CD4-positive, alpha-beta T cell treated with Interferon gamma for 1 hour (primary cell): ENCODE results near the gene NUP93.
"Not testable (repeated sequence)": the region's sequence is repeated elsewhere in the genome, so short reads cannot be mapped to it uniquely, and the experiment has no call there.

Source experiments
- DNase-seq: peaks from one replicate; pipeline ENCODE4 v3.0.0-alpha.2; 2020

Gene NUP93

GRCh38 chr16:56710181-56710737 lies 19.7 kb upstream of the NUP93 start:
- DNase-seq = no peak

DNA sequence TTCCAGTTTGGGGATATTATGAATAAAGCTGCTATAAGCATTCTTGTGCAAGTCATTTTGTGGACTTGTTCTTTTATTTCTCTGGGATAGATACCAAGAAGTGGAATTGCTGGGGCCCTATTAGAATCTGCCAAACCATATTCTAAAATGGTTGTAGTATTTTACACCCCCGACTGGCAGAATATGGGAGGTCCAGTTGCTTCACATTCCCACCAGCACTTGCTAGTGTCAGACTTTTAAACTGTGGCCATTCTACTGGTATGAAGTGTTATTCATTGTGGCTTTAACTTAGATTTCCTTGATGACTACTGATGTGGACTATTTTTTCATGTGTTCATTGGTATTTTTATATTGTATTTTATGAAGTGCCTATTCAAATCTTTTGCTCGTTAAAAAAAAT lies 18.1 kb upstream of the NUP93 start:
- no peak for DNase-seq

GRCh38 chr16:56713794-56714193 lies 16.1 kb upstream of the NUP93 start:
- no peak for DNase-seq

GRCh38 chr16:56715126-56715525 lies 14.8 kb upstream of the NUP93 start:
- no peak for DNase-seq

DNA sequence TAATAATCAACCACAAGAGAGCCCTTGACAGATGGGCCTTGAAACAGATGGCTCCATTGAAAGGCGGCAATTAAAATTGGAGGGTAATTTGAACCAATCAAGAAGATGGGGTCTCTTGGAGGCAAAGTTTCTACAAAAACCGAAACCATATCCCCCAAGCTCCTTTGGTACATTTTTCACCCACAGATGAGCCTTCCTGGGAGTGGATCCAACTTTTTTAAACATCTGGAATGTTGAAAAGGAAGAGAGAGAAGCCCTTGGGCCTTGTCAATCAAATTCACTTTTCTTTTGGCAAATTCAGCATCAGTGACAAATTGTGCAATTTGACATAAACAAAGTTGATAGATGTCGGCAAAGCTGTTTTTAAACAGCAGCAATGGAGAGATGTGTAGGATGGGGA lies 13.2 kb upstream of the NUP93 start:
- no peak for DNase-seq

- DNase-seq = not testable (repeated sequence)
Observed at GRCh38 chr16:56717532-56717931, 12.4 kb upstream of the NUP93 start.

GRCh38 chr16:56722200-56722842 lies 7.6 kb upstream of the NUP93 start:
- no peak for DNase-seq

DNA sequence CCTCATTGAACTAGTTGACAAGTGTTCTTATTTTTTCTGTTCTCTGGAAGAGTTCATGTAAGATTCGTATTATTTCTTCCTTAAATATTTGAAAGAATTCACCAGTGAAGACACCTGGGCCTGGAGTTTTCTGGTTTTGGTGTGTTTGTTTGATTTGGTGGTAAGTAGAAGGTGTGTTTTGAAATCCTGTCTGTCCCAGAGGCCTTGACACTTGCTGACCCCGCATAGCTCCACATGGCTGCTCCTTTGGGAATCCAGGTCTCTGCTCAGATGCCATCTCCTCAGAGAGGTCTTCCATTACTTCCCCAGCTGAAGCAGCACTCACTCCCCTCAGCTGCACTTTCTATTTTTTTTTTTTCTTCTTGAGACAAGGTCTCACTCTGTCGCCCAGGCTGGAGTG lies 5.7 kb upstream of the NUP93 start:
- no peak for DNase-seq

DNA sequence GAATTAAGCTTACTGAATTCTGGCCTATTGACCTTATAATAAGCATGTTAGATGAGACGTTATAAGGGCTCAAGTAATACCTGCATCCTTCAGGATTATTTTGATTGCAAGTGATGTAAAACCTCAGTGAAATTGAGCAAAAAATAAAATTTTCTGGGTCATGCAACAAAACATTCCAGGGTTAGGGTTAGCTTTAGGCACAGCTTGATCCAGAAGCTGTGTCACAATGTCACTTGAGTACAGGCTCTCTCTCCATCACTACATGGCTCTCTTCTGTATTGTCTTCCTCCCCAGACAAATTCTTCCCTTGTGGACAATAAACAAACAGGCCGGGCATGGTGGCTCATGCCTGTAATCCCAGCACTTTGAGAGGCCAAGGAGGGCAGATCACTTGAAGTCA lies 3.6 kb upstream of the NUP93 start:
- DNase-seq = no peak

- DNase-seq = no peak
Observed at GRCh38 chr16:56726926-56727325, 3.0 kb upstream of the NUP93 start.

DNA sequence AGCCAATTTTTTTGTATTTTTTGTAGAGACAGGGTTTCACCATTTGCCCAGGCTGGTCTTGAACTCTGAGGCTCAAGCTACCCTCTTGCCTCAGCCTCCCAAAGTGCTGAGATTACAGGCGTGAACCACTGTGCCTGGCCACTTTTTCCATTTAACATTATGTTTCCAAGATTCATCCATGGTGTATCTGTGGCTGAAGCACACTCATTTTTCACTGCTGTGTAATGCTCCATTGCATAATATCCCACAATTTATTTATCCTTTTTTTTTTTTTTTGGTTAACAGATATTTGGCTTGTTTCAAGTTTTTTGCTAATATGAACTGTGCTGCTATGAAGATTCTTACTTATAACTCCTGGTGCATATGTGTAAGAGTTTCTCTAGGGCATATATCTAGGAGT lies 1.9 kb upstream of the NUP93 start:
- DNase-seq = no peak

- no peak for DNase-seq
Observed at GRCh38 chr16:56728980-56729734, 772 bp upstream of the NUP93 start.

DNA sequence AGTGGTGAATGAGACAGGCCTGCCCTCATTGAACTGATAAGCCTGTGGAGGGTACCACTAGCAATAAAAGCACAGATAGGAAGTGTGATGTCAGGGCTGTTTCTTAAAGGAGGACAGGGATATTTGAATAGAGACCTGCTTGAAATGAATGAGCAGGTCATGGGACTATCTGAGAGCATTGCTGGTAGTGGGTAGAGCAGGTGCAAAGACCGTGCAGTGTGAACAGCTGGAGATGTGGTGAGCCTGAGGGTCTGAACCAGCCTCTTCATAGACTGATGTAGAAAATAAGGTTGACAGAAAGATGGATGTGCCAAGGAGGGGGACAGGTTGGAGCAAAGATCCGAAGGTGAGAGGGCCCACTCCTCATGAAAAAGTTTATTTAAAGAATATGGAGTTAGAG lies 2.4 kb downstream of the NUP93 start:
- DNase-seq = no peak

GRCh38 chr16:56732832-56733231 lies 2.9 kb downstream of the NUP93 start:
- DNase-seq = no peak

GRCh38 chr16:56734429-56734828 lies 4.5 kb downstream of the NUP93 start:
- DNase-seq = no peak

GRCh38 chr16:56736476-56736875 lies 6.5 kb downstream of the NUP93 start:
- no peak for DNase-seq

DNA sequence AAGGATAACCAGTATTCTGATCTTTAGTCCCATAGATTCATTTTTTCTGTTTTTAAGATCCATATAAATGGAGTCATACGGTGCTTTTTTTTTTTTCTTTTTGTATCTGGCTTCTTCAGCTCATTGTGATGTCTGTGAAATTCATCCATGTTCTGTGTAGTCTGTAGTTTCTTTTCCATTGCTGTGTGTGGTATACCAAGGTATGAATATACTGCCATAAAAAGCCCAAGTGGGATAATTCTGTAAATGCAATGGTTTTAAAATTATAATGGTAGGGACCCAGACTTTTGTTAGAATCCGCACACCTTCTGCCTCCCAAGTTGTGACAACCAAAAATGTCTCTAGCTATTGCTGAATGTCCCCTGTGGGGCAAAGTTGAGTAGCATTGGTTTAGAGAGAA lies 7.6 kb downstream of the NUP93 start:
- DNase-seq = no peak

- DNase-seq = no peak
Observed at GRCh38 chr16:56738221-56738620, 8.3 kb downstream of the NUP93 start.

- not testable (repeated sequence) for DNase-seq
Observed at GRCh38 chr16:56739378-56739777, 9.4 kb downstream of the NUP93 start.

DNA sequence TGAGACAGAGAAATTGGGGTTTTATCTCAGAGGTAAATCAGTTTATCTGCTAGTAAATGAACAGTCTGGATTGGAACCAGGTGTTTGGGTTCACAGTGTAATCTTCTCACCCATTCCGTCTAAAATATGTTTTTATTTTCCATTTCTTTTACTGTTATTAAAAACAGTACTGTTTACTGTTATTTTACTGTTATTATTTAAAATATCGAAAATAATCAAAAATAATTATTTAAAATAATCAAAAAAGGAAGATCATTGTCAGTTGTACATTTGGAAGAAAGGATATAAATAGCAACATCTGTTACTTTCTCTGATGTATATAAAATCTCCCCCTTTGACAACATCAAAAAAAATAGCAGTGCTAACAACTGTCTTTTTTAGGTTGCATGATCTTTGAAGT lies 11.5 kb downstream of the NUP93 start:
- DNase-seq = no peak

DNA sequence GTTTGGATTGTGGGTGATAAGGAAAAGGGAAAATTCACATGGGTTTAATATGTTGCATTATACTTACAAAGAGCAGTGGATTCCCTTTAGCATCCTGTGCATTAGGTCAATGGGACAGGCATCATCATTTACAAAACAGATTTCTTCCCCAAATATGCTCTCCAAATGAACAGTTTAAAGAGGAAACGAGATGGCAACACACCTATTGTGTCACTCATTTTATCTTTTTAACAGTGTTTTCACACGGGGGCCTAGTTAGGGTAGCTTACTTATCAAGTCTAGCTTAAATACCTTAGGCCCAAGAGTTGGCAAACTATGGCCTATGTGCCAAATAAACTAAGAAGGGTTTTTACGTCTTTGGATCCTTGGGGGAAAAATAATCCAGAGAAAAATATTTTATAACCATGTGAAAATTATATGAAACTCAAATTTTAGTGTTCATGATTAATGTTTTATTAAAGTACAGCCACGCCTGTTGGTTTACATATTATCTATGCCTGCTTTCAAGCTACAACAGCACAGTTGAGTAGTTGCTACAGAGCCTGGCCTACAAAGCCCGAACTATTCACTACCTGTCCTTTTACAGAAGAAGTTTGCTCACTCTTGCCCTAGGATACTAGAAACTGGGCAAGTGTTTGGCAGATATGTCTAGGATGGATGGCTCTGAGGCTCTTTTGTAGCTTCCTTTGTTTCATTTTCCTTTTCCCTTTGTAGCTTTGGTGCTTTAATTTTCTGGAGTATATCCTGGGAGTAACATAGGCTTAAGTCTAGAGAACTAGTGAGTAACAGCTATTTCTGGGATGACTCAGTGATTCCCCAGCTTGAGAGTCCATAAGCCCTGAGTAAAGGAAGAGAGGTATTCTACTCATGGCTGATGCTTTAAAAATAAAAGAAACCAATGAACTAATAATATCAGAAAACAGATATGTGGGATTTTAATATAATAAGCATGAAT lies 12.4 kb downstream of the NUP93 start:
- no peak for DNase-seq

GRCh38 chr16:56743840-56744239 lies 13.9 kb downstream of the NUP93 start:
- DNase-seq = no peak

DNA sequence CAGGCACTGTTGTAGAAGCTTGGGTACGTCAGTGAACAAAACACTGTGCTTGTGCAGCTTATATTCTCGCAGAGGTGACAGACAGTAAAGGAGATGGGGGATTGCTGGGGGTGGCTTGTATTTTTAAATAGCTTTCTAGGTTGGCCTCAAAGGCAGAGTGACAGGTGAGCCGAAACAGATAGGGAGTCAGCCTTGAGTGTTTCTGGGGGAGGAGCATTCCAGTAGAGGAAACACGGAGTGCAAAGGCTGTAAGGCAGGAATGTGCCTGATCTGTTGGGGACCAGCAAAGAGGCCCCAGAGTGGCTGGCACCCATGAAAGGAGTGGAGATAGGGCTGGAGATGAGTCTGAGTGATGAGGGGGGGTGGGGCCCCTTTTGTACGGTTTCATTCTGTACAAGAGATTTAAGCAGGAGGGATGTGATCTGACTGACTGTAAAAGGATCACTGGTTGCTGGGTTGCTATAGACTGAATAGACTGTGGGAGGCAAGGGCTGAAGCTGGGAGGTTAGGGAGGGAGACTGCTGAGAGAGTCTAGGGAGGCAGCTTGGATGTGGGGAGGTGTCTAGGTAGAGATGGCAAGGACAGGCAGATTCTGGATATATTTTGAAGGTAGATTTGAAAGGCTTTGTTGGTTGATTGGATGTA lies 15.2 kb downstream of the NUP93 start:
- DNase-seq = no peak
